ENCODE results near the gene COL1A1.

The COL1A1 gene

DNA sequence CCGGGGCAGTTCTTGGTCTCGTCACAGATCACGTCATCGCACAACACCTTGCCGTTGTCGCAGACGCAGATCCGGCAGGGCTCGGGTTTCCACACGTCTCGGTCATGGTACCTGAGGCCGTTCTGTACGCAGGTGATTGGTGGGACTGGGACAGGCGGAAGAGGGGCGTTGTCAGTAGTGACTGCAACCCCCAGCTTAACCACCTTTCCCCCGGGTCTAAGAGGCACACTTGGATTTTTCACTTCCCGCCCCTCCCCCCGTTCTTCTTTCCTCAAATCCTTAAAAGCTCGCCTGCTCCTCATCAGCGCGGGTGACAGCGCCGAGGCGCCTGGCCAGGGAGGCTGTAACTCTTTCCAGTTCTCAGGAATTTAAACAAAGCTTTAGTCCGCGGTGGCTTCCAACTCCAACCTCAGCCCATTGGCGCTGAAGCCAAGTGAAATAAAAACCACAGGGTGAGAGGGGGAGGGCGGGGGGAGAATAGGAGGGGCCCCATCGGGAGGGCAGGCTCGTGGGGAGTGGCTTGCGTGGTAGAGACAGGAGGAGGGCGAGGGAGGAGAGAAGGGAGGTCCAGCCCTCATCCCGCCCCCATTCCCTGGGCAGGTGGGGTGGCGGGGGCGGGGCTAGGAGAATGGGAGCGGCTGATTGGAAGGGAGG, 1.5 kb downstream of the COL1A1 start:
- peak; percentile 76 for DNase-seq

DNA sequence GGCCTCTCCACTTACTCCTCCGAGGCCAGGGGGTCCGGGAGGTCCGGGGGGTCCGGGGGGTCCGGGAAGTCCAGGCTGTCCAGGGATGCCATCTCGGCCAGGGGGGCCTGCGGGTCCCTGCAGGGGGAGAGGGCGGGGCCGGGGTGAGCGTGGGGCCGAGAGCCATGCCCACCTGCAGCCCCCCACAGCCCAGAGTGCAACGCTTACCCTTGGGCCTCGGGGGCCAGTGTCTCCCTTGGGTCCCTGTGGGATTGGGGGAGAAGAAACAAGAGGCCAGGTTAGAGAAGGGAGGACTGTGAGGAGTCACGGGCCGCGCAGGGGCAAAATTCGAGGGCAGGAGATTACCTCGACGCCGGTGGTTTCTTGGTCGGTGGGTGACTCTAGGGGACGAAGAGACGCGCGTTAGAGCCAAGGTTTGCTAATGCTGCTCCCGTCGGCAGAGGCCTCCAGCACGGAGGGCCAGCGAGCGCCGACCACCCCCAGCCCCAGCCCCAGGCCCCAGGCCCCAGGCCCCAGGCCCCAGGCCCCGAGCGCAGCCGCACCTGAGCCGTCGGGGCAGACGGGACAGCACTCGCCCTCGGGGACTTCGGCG, 2.1 kb downstream of the COL1A1 start:
- DNase-seq: no peak

DNA sequence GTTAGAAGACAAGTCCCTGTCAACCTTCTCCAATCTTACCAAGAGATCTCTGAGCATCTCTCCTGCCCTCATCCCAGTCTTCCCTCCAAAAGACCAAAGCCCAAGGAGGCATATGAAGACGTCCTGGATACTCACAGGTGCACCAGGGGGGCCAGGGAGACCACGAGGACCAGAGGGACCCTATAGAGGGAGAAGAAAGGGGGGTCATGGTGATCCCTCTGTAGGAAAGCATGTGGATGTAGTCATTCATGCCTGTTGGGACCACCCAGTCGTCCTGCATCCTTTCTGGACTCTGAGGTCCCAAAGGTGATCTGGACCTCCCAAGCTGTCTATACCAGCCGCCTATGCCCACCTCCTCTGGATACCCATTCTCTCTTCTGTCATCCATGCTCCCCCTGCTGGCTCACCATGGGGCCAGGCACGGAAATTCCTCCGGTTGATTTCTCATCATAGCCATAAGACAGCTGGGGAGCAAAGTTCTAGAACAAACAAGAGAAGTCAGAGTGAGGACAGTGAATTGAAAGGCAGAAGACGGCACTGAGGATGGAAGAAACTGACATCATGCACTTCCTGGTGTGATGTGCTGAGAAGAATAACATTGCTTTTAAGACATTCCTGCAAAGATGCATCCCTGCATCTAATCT, 3.3 kb downstream of the COL1A1 start:
- peak; percentile 47 for DNase-seq

DNA sequence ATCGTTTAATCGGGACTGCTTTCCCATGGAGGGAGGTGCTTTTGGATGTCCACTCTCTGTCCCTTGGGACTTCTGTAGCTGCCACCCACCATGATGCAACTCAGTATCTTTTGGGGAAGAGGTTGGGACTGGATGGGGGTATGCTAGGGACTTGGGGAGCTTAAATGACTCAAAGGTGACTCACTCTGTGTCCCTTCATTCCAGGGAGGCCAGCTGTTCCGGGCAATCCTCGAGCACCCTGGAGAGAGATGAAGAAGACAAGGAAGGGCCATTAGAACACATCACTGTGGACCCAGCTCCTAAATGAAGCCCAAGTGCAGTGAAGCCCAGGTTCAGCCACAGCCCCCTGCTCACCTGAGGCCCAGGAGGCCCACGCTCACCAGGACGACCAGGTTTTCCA, 4.6 kb downstream of the COL1A1 start:
- no peak for DNase-seq

DNA sequence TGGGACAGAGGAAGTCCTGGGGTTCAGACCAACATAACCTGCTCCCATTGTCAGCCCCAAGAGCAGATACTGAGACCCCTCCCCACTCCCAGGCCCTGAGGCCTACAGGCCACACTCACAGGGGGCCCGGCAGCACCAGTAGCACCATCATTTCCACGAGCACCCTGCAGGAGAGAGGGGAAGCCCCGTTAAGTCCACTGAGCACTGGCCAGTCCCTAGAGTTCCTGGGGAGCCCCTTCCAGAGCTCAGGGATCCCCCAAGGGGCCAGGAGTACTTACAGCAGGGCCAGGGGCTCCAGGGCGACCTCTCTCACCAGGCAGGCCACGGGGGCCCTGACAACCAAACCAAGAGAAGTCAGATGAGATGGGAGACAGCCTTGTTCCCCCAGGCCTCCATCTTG, 5.4 kb downstream of the COL1A1 start:
- DNase-seq: no peak

DNA sequence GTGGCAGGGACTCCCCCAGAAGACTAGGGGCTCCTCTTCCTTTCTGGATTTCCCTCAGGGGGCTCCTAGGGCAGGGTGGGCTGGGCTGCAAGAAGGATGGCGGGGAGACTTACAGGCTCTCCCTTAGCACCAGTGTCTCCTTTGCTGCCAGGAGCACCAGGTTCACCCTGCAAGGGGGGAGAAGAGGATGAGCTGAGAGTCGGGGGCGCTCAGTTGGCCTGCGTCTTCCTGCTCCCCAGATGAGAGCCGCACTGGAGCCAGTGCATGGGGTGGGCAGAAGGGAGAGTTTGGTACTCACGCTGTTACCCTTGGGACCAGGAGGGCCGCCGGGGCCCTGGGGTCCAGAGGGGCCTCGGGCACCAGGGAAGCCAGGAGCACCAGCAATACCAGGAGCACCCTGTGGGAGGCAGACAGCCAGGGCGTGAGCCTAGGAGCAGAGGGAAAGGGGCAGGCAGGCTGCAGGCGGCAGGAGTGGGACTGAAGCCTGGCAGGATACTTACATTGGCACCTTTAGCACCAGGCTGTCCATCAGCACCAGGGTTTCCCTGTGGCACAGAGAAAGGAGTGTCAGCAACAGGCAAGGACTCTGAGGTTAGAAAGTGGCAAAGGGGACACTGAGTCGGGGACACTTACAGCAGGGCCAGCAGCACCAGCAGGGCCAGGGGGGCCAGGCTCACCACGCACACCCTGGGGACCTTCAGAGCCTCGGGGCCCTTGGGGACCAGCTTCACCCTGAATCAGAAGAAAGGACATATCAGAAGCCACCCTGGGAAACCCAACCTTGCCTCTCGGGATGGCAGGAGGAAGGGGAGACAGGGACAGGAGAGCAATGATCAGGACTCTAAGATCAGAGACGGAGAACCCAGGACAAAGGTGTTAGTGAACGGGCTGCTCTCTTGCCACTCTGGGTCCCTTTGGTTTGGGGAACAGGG, 6.2 kb downstream of the COL1A1 start:
- DNase-seq: no peak

DNA sequence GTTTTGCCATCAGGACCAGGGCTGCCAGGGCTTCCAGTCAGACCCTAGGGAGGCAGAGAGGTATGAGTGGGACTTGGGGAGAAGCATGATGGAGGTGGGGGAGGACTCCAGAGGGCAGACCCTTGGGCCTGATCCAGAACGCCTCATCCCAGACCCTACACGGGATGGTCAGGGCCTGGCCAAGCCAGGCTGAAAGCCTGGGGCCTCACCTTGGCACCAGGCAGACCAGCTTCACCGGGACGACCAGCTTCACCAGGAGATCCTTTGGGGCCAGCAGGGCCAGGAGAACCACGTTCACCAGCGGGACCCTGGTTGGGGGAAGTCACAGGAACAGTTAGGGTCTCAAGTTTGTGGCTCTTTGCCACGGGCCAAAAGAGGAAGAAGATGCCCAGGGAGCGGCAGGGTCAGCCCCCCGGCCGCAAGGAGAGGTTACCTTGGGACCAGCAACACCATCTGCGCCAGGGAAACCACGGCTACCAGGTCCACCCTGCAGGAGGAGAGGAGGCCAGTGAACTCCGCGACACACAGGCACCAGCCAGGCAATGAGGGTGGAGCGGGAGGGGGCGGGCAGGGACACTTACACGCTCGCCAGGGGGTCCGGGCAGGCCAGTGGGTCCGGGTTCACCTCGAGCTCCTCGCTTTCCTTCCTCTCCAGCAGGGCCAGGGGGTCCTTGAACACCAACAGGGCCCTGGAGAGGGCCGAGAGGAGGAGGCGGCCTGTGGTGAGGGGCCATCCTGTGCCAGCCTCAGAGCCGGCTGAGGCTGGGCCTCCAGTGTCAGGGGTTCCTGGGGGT, 7.1 kb downstream of the COL1A1 start:
- DNase-seq: no peak

DNA sequence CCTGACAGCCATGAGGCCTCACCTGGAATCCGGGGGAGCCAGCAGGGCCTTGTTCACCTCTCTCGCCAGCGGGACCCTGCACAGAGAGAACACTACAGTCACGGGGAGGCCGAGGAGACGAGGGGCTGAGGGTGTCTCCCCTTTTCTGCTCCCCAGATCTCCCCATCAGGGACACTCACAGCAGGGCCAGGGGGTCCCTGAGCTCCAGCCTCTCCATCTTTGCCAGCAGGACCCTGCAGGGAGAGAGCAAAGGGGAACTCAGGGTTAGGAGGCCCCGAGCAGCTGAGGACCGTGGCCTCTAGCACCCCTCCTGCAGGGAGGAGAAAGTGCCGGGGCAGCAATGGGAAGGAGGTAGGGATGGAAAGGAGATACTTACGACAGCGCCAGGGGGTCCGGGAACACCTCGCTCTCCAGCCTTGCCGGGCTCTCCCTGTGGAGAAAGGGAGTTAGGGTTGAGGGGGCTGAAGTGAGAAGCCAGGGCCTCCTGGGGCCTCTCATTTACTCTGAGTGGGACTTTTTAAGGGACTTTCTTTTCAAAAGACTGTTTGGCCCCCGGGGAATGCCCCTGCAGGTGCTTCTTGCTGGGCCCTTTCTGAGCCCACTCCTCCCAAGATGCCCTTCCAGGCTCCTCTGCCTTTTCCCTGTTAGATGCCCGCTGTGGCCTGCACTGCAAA, 8.7 kb downstream of the COL1A1 start:
- DNase-seq: no peak

DNA sequence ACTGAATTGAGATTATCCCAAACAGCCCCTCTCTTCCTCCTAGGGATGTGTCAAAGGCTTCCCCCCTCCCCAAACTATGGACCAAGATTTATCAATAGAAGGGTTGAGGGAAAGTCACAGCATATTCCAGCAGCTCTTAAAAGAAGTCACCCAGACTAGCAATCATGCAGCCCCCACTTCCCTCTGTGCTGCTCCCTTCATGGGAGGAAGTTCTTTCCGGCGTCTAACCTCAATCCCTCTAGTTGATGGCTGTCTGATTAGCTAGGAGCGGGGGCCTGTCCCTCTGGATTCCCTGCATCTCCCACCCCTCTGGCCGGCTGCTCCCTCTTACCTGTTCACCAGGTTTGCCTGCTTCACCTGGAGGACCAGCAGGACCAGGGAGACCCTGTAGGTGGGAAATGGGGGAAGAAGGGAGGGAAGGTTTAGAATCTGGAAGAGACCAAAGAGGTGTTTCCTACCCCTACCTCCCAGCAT, 9.2 kb downstream of the COL1A1 start:
- no peak for DNase-seq

DNA sequence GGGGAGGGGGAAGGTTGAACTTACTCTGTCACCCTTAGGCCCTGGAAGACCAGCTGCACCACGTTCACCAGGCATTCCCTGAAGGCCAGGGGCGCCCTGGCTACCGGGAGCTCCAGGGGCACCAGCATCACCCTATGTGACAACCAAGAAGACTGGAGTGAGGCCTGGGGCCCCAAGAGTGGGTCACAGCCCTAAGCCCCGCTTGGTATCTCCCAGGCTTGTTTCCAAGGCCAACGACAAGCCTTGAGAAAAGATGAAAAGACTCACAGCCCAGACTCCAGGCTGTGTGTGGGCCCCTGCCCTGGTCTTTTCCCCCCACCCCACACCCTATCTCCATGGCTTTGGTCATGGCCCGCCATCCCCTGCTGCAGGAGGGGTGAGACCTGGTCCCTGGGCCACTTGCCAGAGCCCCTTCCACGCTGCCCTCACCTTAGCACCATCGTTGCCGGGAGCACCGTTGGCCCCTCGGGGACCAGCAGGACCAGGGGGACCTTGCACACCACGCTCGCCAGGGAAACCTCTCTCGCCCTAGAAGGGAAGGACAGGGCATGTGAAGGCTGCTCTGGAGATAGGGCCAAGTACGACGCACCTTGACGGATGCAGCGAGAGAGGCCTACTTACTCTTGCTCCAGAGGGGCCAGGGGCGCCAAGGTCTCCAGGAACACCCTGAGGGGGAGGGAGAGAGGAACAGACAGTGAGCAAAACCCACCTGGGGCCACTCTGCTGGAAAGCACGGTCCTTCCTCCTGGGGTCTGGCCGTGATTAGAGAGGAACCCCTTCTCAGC, 9.9 kb downstream of the COL1A1 start:
- DNase-seq: no peak

DNA sequence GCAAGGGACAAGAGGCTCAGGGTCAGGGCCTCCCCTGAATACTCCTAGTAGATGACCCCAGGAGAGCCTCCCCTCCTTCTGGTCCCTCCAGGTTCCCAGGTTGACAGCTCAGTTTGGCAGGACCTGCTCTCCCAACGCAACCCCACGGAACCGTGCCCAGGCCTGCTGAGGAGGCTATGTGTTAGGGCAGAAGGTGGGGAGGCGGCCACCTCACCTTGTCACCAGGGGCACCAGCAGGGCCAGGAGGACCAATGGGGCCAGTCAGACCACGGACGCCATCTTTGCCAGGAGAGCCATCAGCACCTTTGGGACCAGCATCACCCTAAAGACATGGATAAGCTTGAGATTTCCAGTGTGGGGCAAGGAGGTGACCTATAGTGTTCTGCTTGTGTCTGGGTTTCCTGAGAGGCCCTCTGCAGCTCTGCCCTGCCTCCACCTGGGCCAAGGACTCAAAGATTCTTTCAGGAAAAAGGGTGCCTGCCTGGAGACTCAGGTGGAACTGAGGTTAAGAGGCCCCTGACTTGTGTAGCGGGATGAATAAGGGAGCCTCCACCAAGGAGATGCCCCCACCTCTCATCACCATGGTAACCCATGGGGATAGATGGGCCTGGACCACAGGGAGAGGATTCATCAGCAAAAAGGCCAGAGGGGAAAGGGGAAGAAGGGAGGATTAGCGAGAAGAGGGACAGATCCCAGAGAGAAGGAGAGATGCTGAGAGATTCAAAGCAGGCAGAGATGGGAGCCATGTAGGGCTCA, 10.7 kb downstream of the COL1A1 start:
- DNase-seq: no peak

DNA sequence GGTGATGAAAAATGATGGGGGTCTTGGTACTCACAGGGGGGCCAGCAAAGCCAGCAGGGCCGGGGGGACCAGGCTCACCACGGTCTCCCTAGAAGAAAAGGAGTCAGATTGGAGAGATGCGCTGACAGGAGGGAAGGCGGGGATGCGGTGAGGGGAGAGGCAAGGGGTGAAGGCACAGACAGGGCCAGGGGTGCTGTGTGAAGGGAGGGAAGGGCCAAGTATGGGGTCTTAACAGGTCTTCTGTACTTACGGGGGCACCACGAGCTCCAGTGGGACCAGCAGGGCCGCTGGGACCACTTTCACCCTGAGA, 11.2 kb downstream of the COL1A1 start:
- no peak for DNase-seq

DNA sequence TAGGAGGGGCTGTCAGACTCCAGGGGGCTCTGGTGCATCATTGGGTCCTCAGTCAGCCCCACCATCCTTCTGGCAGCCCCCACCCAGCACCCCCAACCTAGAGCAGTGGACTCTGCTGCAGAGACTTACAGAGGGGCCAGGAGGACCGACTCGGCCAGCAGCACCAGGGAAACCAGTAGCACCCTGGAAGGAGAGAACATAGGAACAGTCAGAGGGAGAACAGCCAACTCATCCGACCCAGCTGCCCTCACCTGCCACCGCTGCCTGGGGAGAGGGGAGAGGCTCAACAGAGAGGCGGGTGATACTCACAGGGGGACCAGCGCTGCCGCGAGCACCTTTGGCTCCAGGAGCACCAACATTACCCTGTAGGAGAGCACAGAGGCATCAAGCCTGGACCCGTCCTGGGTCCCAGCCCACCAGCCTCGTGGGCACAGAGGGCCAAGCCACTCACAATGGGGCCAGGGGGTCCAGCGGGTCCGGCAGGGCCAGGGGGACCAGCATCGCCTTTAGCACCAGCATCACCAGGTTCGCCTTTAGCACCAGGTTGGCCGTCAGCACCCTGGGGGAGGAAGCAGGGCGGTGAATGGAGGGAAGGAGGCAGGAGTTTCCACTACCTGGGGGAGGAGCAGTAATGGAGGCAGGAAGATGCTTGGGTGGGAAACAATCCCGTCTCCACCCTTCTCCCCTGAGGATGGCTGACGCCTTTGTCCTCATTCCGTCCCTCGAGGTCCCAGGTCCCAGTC, 11.7 kb downstream of the COL1A1 start:
- DNase-seq: no peak

DNA sequence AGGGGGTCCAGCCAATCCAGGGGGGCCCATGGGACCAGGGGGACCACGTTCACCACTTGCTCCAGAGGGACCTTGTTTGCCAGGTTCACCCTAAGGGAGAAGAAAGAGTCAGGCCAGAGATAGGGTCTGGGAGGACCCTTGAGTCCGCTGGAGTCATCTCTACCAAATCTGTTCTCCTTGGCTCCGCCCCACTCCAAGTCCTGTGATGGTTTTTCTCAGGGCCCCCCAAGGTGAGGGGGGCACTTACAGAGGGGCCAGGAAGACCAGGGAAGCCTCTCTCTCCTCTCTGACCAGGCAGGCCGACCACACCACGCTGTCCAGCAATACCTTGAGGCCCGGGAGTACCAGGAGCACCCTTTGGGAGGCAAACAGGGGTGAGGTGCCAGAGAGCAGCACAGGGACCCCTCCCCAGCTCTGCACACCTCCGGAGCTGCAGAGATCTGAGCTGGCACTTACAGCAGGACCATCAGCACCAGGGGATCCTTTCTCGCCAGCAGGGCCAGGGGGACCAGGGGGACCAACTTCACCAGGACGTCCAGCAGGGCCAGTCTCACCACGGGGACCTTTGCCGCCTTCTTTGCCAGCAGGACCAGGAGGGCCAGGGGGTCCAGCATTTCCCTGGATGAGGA, 12.4 kb downstream of the COL1A1 start:
- no peak for DNase-seq

DNA sequence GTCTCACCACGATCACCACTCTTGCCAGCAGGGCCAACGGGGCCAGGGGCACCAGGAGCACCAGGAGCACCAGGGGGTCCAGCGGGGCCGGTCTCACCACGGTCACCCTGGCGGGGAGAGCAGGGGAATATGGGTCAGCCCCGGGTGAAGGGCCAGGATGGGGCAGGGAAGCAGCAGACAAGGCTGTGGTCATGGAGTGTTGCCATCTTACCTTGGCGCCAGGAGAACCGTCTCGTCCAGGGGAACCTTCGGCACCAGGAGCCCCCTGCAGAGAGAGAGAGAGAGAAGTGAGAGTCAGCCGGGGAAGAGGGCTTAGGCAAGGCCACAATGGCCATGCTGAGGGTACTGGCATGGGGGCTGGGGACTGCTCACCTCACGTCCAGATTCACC, 12.9 kb downstream of the COL1A1 start:
- DNase-seq: no peak

DNA sequence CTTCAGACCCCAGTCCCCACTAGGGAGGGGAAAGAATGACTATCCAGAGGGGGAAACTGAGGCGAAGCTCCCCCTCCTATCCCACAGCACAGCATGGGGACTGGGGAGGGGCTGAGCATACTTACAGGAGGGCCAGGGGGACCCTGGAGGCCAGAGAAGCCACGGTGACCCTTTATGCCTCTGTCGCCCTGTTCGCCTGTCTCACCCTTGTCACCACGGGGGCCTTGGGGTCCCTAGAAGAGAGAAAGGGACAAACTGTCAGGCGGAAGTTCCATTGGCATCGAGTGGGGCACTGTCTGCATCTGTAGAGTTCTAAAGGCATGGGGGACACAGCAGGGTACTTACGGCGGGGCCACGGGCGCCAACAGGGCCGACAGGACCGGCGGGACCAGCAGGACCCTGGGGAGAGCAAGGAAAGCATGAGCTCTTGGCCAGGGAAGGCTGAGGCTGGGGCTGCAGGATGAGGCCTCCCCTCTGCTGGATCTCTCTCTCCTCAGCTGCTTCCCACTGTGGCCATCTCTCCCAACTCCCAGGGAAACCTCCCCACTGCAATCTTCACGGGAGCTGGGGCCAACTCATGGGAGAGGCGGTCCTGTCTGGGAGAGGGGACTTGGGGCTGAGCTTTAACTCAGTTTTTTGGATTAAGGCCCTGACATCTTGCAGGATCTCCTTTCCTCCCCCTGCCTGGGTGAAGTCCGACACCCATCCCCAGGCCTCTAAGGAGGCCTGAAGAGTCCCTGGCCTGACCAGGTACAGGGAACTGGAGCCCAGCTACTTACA, 13.5 kb downstream of the COL1A1 start:
- DNase-seq: no peak

DNA sequence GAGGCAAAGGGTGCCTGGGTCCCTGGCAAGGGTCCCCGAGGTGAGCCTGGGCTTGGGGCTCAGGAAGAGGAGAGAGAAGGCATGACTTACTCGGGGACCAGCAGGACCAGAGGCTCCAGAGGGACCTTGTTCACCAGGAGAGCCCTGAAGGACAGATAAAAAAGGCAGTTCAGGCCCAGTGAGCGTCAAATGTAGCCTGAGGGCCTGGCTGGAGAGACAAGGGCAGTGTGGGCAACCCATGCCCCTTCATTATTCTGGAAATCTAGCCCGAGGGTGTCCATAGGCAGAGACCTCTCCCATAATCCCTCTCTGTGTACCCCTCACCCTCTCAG, 14.1 kb downstream of the COL1A1 start:
- DNase-seq: no peak

DNA sequence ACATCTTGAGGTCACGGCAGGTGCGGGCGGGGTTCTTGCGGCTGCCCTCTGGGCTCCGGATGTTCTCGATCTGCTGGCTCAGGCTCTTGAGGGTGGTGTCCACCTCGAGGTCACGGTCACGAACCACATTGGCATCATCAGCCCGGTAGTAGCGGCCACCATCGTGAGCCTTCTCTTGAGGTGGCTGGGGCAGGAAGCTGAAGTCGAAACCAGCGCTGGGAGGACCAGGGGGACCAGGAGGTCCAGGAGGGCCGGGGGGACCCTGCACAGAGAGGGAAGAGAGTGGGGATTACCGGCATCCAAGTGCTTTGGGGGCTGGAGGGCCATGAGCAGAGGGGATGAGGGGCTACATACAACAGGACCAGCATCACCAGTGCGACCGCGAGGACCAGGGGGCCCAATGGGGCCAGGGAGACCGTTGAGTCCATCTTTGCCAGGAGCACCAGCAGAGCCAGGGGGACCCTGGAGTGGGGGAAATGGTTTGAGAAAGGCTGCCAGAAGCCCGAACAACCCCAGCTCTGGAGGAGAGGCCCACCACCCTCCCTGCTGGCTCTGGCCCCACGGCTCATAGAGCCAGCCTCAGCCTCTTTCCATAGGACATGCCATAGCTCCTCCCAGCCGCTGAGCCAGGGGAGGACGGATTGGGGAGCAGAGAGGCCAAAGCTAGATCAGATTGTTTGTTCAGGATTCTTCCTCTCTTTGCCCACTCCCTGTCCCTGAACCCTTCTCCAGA, 14.6 kb downstream of the COL1A1 start:
- no peak for DNase-seq

Measured in effector CD4-positive, alpha-beta T cell (primary cell).